ENCODE data around the gene PNCK. TPM values are rescaled to one million over a fixed set of nuclear protein-coding genes. Genes with fewer than 3 reads are reported as not detected.

The PNCK gene
- total and polyA plus RNA-seq, 2 of the 13 experiments (the other 11 are each of a cell fraction or from before 2014, with no cell fraction given), result 33.1 TPM; not detected in 1

GRCh38 chrX:153626863-153627674 lies 46.5 kb downstream of the PNCK start (continued):
- TF ChIP-seq DDIT3 (CRISPR knock-in tag; IDR thresholded peaks at IDR 0.05), result no peak
- TF ChIP-seq KDM4B (CRISPR knock-in tag; IDR thresholded peaks at IDR 0.05), result no peak
- TF ChIP-seq SP5 (CRISPR knock-in tag; IDR thresholded peaks at IDR 0.05; ENCODE audit: borderline replicate concordance, low read depth), result peak; percentile 40; the same call in 1 of the 2 replicates
- 0 out of 2 replicates have a peak, but pooled peaks have one; percentile 13 for TF ChIP-seq ZNF713 (CRISPR knock-in tag; IDR thresholded peaks at IDR 0.05)
- TF ChIP-seq ZNF782 (CRISPR knock-in tag; IDR thresholded peaks at IDR 0.05; ENCODE audit: borderline replicate concordance), result no peak
- no peak for TF ChIP-seq CEBPZ (IDR thresholded peaks at IDR 0.05; ENCODE audit: low read length)
- TF ChIP-seq NBN (conservative IDR thresholded peaks at IDR 0.05), result no peak
- TF ChIP-seq ZNF331 (CRISPR knock-in tag; IDR thresholded peaks at IDR 0.05), result no peak
- TF ChIP-seq KMT2A (CRISPR knock-in tag; IDR thresholded peaks at IDR 0.05), result no peak
- TF ChIP-seq ZC3H13 (CRISPR knock-in tag; IDR thresholded peaks at IDR 0.05), result no peak; the same call in 1 of the 2 replicates
- TF ChIP-seq WIZ (CRISPR knock-in tag; IDR thresholded peaks at IDR 0.05), result no peak
- TF ChIP-seq RBFOX2 (IDR thresholded peaks at IDR 0.05; ENCODE audit: low read depth, low read length), result peak; percentile 27; the same call in 1 of the 2 replicates
- no peak for TF ChIP-seq AGO2 (optimal IDR thresholded peaks at IDR 0.05; ENCODE audit: low read depth, low read length)
- TF ChIP-seq SIN3A (IDR thresholded peaks at IDR 0.05; ENCODE audit: borderline replicate concordance, low read depth, low read length), result no peak; the same call in 1 of the 2 replicates
- TF ChIP-seq PRDM4 (CRISPR knock-in tag; IDR thresholded peaks at IDR 0.05; ENCODE audit: borderline replicate concordance), result no peak
- TF ChIP-seq HNF4G (IDR thresholded peaks at IDR 0.05; ENCODE audit: borderline replicate concordance, low read depth, low read length), result peak; percentile 93
- TF ChIP-seq HNF4G (CRISPR knock-in tag; IDR thresholded peaks at IDR 0.05; ENCODE audit: borderline replicate concordance, low read depth), result peak; percentile 91
- no peak for TF ChIP-seq ZNF251 (CRISPR knock-in tag; IDR thresholded peaks at IDR 0.05)
- TF ChIP-seq SIN3B (IDR thresholded peaks at IDR 0.05; ENCODE audit: low read length), result no peak
- no peak for TF ChIP-seq CTCF (CRISPR knock-in tag; IDR thresholded peaks at IDR 0.05)
- TF ChIP-seq SRY (CRISPR knock-in tag; IDR thresholded peaks at IDR 0.05), result no peak
- no peak for TF ChIP-seq HNRNPUL1 (IDR thresholded peaks at IDR 0.05; ENCODE audit: low read depth, low read length)
- TF ChIP-seq EHMT2 (IDR thresholded peaks at IDR 0.05; ENCODE audit: borderline replicate concordance, low read depth, low read length), result no peak

All from HepG2 (cell line).